ENCODE data around the gene PPP1R16B. TPM values are rescaled to one million over a fixed set of nuclear protein-coding genes. Genes with fewer than 3 reads are reported as not detected.
"Not testable (repeated sequence)": the region's sequence is repeated elsewhere in the genome, so short reads cannot be mapped to it uniquely, and the experiment has no call there.

PPP1R16B gene
- total RNA-seq, 1 experiment from 2014 or later, result not detected

DNA sequence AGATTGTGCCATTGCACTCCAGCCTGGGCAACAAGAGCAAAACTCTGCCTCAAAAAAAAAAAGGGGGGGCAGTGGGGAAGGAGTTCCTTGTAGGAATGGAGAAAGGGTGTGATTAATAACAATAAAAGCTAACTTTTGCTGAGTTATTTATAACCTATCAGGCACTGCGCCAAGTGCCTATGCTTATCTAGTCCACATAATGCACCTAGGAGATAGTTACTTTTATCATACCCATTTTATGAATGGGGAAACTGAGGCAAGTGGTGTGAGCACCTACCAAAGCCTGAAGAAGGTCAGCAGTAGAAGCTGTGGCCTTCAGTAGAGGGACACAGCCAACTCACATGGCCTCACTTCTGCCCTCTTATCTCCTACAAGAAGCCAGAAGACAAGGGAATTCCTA is 13.6 kb upstream of the PPP1R16B start:
- DNase-seq (ENCODE audit: low spot score), result no peak

GRCh38 chr20:38794057-38794456 is 11.4 kb upstream of the PPP1R16B start:
- DNase-seq (ENCODE audit: low spot score), result not testable (repeated sequence)

GRCh38 chr20:38798266-38798665 is 7.2 kb upstream of the PPP1R16B start:
- no peak for DNase-seq (ENCODE audit: low spot score)

- no peak for DNase-seq (ENCODE audit: low spot score)
Measured at GRCh38 chr20:38799203-38799602, 6.3 kb upstream of the PPP1R16B start.

- DNase-seq (ENCODE audit: low spot score), result no peak
Measured at GRCh38 chr20:38800882-38801281, 4.6 kb upstream of the PPP1R16B start.

GRCh38 chr20:38804221-38804620 is 1.3 kb upstream of the PPP1R16B start:
- DNase-seq (ENCODE audit: low spot score), result no peak

- DNase-seq (ENCODE audit: low spot score), result no peak
Measured at GRCh38 chr20:38804682-38805501, 605 bp upstream of the PPP1R16B start.

GRCh38 chr20:38805958-38806854 is 709 bp downstream of the PPP1R16B start:
- no peak for DNase-seq (ENCODE audit: low spot score)

GRCh38 chr20:38806855-38807655 is 1.6 kb downstream of the PPP1R16B start:
- no peak for DNase-seq (ENCODE audit: low spot score)

- no peak for DNase-seq (ENCODE audit: low spot score)
Measured at GRCh38 chr20:38809942-38810341, 4.4 kb downstream of the PPP1R16B start.

GRCh38 chr20:38810926-38811630 is 5.6 kb downstream of the PPP1R16B start:
- no peak for DNase-seq (ENCODE audit: low spot score)

GRCh38 chr20:38811769-38812168 is 6.3 kb downstream of the PPP1R16B start:
- DNase-seq (ENCODE audit: low spot score), result no peak

- no peak for DNase-seq (ENCODE audit: low spot score)
Measured at GRCh38 chr20:38812182-38812581, 6.7 kb downstream of the PPP1R16B start.

DNA sequence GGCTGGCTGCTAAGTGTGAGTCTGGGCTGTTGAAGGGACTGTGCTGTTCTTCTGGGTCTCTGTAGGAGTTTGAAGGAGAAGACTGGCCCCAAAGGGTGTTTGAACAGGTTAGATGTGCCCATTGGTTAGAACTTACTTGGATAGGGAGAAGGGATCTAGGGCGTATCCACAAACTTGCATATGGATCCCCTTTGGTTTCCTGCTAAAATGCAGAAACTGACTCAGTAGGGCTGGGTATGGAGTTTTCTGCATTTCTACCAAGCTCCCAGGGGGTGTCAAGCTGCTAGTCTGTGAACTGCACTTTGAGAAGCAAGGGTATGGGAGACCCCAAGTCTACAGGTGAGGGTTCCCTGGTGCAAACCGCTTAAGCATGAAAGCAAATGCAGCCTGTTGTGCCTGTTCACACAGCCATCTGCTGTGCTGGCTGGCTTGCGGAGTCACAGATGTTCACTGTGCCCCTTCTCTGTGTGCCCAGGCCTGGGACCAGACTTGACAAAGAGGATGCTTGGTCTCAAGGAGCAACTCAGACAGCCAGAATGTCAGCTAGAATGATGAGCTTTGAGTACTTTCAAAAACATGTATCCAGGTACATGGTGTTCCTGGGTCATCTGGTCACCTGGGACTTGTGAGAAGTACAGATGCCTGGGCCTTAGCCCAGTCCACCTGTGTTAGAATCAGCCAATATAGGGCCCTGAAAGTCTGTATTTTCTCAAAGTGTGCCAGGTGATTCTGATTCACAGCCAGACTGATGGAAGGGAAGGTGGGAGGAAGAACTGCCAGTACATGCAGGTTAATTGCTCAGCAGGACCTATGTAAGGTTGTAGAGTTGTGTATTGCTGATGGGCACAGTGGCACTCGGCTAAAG is 7.4 kb downstream of the PPP1R16B start:
- no peak for DNase-seq (ENCODE audit: low spot score)

DNA sequence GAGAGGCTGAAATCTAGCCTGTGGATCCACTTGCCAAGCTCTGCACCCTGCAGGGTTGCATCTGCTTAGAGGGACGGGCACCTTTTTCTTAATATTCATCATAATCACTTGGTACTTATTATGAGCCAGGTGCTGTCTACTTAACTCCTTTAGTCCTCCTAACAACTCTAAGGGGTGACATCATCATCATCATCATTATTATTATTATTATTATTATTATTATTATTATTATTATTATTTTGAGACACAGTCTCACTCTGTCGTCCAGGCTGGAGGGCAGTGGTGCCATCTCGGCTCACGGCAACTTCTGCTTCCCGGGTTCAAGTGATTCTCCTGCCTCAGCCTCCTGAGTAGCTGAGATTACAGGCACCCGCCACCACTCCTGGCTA is 8.1 kb downstream of the PPP1R16B start:
- DNase-seq (ENCODE audit: low spot score), result not testable (repeated sequence)

- no peak for DNase-seq (ENCODE audit: low spot score)
Measured at GRCh38 chr20:38815446-38815845, 9.9 kb downstream of the PPP1R16B start.

GRCh38 chr20:38818113-38819065 is 12.9 kb downstream of the PPP1R16B start:
- DNase-seq (ENCODE audit: low spot score), result no peak

GRCh38 chr20:38825571-38825900 is 20.0 kb downstream of the PPP1R16B start:
- no peak for DNase-seq (ENCODE audit: low spot score)

- peak; percentile 84 for DNase-seq (ENCODE audit: low spot score)
Measured at GRCh38 chr20:38825901-38826625, 20.6 kb downstream of the PPP1R16B start.

All from H4 (cell line).